HG03280 (cell line): ENCODE data around the gene NAA25.
"Not testable (repeated sequence)": the region's sequence is repeated elsewhere in the genome, so short reads cannot be mapped to it uniquely, and the experiment has no call there.

Source experiments
- ATAC-seq: cut with Tn5 transposase; IDR thresholded peaks from one replicate; pipeline ENCODE4 v1.9.1; 2021; ENCODE audit warnings: mild to moderate bottlenecking, moderate library complexity; ENCODE audit not compliant: unreplicated experiment

NAA25 gene

DNA sequence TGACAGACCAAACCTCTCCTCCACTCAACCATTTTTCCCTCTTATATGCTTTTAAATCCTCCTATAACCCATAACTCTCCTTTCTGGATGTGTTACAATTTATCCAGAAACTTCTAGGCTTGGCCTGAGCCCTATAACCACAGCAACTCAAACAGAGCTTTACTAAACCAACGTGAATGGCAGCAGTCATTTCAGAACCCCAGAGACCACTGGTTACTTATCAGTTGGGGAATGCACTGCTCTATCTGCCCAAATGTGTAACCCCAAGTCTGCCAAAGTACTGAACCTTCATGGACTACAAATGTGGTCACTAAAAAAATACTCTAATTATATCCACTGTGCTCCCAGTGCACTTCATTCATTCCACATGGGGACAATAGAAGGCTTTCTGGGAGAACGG lies 42.0 kb downstream of the NAA25 start:
- ATAC-seq, result no peak

DNA sequence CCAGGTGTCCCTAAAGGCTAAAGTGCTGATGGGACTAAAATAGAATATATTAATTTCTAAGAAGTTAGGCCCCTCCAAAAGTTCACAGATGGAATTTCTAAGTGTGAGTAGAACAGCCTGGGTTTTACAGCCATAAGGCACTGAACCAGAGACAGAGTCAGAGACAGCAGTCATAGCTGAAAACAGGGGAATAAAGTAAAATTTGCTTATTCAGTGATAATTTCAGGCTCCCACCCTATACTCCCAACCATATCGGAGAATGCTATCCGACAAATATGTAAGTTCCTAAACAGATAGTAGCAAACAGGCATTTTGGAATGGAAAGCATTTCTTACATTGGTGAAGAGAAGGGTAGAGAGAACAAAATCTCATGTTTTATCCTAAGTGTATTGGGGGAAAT lies 45.3 kb downstream of the NAA25 start:
- ATAC-seq, result no peak

DNA sequence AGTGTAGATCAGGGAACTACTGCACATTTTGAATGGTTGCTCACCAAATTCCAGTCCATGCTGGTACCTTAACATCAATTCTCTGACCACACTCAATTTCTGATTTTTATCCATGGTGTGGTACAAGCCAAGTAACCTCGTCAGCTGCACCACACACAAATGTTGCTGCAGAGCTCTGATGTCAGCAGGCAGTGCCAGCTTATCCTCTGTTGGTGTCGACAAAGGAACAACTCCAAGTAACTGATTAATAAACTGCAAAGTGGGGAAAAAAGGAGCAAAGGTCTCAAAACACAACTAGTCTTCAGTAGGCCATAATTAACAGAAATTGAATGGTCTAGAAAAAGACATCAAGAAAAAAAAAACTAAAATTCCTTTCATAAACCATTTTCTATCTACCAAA lies 47.4 kb downstream of the NAA25 start:
- ATAC-seq, result no peak

DNA sequence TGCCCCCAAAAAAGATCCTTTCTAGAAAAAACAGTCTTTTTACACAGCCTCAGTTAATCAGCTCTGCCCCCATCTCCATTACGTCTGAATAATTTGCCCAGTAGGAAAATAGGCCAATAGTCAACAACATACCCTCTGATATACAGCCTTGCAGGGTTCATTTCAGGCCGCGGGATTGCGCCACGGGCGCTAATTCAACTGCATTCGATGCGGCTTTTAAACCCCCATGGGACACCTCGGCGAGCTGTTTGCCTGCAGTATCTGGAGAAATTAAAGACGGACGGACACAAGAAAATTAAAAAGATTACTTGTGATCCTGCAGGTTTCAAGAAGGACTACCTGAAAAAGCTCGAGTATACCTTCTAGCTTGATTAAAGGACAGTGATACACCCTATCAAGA lies 59.2 kb downstream of the NAA25 start:
- ATAC-seq, result no peak

DNA sequence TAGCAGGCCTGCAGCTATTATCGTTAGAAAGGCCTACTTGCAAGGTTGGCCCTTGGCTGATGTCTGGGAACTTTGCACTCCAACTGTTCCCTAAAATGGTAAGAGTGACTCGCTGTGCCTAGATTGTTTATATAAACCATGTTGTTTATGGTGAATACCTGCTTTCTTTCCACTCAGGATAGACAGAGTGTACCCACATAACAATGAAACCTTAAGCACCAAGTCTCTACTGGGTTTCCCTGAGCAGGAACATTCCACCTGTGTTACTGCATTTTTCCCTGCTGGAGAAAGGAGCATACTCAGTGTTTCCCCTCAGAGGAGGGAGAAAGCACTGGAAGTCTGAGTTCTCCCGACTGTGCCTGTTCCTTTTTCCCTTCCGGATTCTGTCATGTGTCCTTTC lies 62.6 kb downstream of the NAA25 start:
- ATAC-seq, result no peak

DNA sequence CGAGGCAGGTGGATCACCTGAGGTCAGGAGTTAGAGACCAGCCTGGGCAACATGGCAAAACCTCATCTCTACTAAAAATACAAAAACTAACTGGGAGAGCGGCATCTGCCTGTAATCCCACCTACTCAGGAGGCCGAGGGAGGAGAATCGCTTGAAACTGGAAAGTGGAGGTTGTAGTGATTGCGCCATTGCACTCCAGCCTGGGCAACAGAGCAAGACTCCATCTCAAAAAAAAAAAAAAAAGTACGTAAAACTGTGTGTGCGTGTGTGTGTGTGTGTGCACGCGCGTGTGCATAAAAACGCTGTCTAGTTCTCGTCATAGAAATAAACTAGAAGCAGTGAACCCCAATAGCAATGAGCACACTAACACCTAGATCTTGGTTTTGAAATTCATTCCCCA lies 72.0 kb downstream of the NAA25 start:
- ATAC-seq, result not testable (repeated sequence)

DNA sequence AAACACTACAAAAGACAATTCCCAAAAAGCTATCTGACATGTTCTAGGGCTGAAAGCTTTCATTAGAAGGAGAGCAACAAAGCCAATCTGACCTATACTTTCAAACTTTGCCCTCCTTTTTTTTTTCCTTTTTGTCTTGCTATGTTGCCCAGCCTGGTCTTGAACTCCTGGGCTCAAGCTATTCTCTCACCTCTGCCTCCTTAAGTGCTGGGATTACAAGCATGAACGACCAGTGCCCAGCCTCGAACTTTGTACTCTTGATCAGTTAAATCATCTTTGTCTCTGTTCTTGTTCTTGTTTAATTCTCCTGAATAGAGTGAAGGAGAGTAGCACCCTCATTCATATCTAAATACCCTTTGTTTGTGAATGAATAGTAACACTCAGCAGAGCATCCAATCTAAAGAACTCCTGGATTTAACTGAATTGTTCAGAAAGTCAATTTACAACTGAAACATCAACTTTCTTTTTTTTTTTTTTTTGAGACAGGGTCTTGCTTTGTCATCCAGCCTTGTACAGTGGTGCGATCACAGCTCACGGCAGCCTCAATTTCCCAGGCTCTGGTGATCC lies 73.3 kb downstream of the NAA25 start:
- no peak for ATAC-seq

DNA sequence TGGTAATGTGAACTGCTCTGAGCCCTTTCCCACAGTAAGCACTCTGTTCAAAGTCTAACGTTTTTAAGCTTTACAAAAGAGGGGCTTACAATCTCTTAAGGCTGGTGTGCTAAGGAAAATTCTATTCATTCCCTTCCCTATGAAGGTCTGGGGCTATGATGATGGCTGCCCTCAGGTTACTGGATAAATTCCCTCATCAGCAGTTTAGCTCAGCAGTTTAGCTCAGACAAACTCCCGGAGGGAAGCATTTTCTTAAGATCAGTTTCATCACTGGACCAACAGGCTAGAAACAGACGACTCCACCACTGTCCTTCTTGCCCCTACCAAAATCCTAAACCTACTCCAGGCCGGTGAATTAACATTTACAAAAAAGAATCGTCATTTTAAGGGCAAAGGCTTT lies 76.3 kb downstream of the NAA25 start:
- ATAC-seq, result no peak

DNA sequence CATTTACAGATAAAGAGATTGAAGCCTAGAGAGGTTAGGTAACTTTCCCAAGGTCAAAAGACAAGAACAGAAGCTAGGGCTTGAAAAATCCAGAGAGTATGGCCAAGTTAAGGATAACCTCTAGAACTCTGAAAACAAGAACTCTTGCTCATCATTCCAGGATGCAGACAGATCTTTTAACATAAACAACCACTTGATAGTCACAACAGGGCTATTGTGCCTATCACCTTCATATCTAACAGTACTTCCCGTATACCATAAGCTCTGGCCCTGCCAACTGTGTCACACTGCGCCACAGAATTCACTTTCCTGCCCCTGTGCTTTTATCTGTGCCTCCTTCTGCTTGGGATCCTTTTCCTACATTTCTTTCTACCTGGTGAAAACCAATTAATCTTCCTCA lies 77.1 kb downstream of the NAA25 start:
- no peak for ATAC-seq

DNA sequence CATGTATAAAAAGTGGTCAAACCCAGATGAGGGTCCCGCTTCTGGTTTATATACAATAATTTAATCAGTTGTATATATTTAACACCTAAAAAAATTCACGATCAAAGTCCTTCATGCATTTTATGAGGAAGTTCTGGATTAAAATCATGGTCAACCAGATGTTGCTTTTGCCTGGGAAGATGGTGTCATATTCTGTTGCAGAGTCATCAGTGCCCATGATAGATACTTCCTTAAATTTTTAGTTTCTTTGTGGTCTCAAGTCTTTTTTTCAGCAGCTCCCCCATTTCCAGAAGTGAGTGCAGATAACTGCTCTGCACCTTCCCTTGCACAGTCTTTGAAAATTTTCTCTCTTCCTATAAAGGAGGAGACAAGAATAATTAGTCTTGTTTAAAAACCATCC lies 79.3 kb downstream of the NAA25 start:
- no peak for ATAC-seq

DNA sequence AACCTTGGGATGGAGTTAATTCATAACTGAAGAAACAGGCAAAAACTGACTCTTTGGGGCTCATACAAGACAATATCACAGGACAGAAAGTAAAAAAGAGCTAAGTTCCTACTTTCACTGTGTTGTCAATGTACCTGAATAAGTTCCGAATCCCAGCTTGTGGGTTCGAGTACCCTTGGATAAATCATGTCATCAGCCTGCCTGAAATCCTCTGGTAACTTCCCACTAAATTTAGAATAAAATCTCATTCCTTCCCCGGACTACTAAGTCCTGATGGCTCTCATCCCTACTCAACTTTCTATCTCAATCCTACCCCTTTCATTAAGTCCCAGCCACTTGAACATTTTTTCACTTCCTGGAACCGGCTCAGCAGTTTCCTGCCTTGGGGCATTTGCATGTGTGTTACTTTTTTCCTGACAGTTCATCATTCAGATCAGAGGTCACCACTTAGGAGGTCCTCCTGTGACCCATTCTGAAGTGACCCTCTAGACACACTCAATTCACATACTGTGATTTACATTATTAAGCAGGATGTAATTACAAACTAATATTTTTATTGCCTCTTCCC lies 82.7 kb downstream of the NAA25 start:
- no peak for ATAC-seq

DNA sequence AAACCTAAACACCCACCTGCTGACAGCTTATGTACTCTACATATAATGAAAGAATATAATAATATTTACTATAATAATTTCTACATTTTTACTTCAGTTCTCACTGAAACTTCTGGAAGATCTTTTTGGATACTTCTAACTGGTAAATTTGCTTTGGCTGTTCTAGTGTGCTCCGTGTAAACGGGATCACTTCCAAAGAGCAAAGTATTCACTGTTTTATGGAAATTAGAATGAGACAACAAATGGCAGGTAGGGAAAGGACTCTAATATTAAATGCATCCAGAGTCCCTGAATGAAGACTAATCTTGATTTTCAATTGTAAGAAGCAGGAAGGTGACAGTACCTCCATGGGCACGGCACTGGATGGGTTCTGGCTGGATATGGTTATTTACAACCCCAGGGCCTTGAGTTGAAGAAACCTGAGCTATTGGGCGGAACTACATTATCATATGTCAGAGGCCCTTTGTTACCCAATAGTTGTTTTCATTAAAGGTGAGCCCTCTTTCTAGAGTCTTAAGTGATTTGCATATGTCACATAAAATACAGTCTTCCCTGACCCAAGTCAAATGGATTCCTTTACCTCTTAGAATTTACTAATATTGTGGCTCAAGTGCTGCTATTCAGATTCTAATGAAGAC lies 84.7 kb downstream of the NAA25 start:
- ATAC-seq, result no peak

DNA sequence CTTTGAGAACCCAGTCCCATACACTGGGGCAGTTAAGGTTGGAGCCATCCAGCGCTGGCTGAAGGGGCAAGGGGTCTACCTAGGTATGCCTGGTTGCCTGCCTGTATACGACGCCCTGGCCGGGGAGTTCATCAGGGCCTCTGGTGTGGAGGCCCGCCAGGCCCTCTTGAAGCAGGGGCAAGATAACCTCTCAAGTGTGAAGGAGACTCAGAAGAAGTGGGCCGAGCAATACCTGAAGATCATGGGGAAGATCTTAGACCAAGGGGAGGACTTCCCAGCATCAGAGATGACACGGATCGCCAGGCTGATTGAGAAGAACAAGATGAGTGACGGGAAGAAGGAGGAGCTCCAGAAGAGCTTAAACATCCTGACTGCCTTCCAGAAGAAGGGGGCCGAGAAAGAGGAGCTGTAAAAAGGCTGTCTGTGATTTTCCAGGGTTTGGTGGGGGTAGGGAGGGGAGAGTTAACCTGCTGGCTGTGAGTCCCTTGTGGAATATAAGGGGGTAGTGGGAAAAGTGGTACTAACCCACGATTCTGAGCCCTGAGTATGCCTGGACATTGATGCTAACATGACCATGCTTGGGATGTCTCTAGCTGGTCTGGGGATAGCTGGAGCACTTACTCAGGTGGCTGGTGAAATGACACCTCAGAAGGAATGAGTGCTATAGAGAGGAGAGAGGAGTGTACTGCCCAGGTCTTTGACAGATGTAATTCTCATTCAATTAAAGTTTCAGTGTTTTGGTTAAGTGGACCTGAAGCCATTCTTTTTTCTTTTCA lies 86.2 kb downstream of the NAA25 start:
- no peak for ATAC-seq

DNA sequence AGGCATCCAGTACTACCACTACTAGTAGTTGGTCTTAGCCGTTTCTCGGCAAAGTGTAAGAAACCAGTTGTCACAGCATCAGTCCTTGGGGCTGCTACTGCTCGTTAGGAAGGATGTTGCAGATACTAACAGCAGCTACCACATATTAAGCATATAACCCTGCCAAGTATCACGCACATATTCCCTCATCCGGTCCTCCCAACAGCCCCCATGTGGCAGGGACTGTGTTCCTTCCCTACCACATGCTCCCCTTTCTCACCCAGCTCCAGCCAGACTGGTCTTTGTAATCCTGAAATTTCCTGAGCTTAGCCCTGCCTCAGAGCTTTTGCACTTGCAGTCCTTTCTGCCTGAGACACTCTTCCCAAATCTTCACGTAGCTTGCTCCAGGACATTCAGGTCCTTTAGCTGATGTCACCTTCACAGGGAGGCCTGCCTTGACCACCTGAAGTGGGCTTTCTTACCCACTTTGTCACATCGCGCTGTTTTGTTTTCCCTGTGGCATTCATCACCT lies 87.6 kb downstream of the NAA25 start:
- ATAC-seq, result no peak

DNA sequence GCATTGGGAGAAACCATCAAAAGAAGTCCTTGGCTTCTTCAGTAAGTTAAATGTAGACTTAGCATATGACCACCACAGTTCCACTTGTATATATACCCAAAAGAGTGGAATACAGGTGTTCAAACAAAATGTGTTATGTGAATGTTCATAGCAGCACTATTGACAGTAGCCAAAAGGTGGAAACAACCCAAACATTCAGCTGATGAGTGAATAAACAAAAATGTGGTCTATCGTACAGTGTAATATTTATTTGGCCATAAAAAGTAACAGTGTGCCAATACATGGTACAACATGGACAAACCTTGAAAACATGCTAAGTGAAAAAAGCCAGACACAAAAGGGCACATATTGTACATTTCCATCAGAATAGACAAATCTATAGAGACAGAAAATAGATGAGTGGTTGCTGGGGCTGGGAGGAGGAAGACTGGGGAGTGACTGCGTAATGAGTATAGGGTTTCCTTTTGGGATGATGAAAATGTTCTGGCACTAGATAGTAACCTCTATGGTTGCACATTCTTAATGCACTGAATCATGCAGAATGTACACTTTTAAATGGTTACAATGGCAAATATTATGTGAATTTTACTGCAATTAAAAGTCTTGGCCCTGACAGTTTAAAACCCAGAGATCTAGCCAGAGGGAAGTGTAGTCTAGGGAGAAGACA lies 89.9 kb downstream of the NAA25 start:
- ATAC-seq, result no peak

DNA sequence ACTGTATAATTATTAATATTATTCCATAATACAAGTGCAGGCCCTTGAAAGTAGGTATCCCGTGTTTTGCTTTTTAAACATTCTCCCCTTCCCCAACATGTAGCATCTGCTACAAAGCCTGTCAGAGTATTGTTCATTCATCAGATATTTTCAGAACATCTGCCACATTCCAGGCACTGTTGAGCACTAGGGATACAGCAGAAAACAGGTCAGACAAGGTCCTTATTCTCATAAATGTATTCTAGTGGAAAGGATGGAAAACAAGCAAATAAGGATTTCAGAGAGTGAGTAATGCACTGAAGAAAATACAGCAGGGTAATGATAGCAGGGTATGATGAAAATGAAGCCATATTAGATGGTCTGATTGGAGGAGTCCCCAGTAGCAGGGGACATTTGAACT lies 91.5 kb downstream of the NAA25 start:
- no peak for ATAC-seq

DNA sequence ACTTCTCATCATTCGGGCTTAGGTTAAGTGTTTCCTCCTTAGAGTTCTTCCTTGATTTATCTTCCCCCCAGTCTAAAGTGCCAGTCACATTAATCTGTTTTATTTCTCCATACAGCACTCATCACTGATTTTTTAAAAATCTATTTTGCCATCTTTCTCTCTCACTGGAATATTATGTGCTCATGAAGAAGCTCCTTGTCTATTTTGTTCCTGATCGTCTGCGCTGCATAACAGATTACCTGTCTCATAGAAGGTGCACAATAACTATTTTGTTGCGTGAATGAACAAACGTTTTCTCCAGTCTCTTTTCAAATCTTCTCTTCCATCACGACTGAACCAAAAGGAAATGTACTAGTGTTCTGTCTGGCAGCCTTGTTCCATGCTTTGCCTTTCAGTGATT lies 92.6 kb downstream of the NAA25 start:
- ATAC-seq, result no peak

DNA sequence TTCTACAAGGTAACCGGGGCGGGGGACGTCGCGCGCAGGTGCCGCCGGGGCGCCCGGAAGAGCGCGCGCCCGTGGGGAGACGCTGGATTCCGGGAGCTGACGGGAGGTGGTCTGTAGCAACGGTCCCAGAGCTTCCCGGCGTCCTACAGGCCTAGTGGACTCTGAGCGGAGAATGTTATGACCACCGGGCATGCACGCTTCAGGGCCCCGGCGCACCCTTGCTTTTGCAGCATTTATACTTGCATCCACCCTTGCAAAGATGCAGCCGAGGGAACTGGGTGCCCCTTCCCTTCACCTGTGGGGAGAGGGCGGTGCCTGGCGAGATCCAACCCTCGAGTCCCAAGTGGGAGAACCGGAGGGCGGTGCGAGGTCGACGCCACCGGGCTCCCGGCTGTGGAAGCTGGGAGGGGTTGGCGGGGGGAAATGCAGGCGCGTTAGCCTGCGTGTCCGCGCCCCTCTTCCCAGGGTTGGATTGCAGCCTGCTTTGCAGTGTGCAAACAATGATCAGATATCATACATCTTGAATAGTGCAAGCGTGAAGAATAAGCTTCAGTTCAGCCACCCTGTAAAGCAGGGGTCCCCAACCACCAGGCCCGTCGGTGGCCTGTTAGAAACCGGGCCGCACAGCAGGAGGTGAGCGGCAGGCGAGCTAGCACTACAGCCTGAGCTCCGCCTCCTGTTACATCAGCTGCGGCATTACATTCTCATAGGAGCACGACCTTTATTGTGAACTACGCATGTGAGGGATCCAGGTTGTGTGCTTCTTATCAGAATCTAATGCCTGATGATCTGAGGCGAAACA lies 94.8 kb downstream of the NAA25 start:
- peak; percentile 22 for ATAC-seq

DNA sequence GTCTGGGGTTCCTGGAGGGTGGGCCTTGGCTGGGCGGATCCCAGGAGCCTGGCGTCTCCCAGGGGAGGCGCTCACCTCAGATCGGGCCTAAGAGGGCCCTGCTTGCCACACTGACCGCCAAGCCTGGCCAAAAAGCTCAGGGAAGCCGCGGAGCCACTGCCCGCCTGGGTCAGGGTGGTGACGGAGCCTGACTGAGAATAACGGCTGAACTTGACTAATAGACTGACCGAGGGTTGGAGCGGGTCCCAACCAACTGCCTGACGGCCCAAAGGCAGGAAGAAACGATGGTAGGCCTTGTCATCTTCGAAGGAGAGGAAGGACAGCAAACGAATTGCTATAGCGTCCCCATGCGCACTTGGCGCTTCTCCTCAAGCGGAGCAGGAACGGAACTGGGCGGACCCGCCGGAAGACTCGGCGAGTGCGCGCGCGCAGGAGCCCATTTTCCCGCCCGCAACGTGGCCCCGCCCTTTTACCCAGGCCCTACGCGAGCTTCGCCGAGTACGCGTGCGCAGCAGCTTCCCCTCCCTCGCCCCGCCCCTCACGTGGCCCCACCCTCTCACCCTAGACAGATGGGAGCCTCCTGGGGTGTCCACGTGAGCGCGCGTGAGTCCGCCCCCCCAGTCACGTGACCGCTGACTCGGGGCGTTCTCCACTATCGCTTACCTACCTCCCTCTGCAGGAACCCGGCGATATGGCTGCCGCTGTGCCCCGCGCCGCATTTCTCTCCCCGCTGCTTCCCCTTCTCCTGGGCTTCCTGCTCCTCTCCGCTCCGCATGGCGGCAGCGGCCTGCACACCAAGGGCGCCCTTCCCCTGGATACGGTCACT lies 95.6 kb downstream of the NAA25 start, which contains the start of the genes ERP29 and TMEM116:
TSS of gene ERP29 (plus strand) at position 652 of the 826 bp plus-strand sequence. CDS start at position 692, 40 bp downstream.
TSS of gene TMEM116 (minus strand) at position 391 of the 826 bp plus-strand sequence. CDS start 7,895 bp downstream, outside the sequence.
- ATAC-seq, result peak; percentile 75
